IPS-18c (cell line): ENCODE data around the gene KRT222.

Experiments used
- H3K4me3 ChIP-seq: 2 replicates; pipeline ENCODE4 v1.7.0; 2013; ENCODE audit warnings: low read depth, mild to moderate bottlenecking, low read length, moderate library complexity; ENCODE audit not compliant: insufficient read depth
- H3K9me3 ChIP-seq: one replicate; pipeline ENCODE4 v1.6.1; 2013; ENCODE audit warnings: mild to moderate bottlenecking, low read length, moderate library complexity; ENCODE audit not compliant: control insufficient read depth, insufficient read depth

The KRT222 gene

GRCh38 chr17:40607641-40608040, 57.3 kb downstream of the KRT222 start:
- Histone ChIP-seq H3K4me3 (no peak overlapping the region), H3K9me3 (no peaks in the 10 kb centered on the region)

GRCh38 chr17:40606548-40607353, 58.2 kb downstream of the KRT222 start:
- no peak overlapping the region for H3K4me3 ChIP-seq
- H3K9me3 ChIP-seq = no peaks in the 10 kb centered on the region

- Histone ChIP-seq H3K4me3 (no peak overlapping the region), H3K9me3 (no peaks in the 10 kb centered on the region)
These were observed 59.7 kb downstream of the KRT222 start for GRCh38 chr17:40605306-40605705.
